SK-N-SH (cell line): ENCODE data around the gene SPTBN1.

Experiments used
- CTCF ChIP-seq: fragments of 200-600 bp; sonication (generic); IDR thresholded peaks from 2 replicates; pipeline ENCODE4 v1.6.1; 2017; ENCODE audit warnings: antibody characterized with exemption, mild to moderate bottlenecking, moderate library complexity
- FOXM1 ChIP-seq: IDR thresholded peaks from 2 replicates; pipeline ENCODE4 v1.4.0; 2012; ENCODE audit warnings: low read depth, mild to moderate bottlenecking
- PBX3 ChIP-seq: IDR thresholded peaks from 2 replicates; pipeline ENCODE4; 2012
- RAD21 ChIP-seq: IDR thresholded peaks from 2 replicates; pipeline ENCODE4 v1.6.1; 2012; ENCODE audit warnings: mild to moderate bottlenecking, low read length

GRCh38 chr2:54510916-54511315, 54.8 kb downstream of the SPTBN1 start:
- TF ChIP-seq CTCF (0 out of 2 replicates have a peak, but pooled peaks have one; percentile 2), RAD21 (no peak), PBX3 (no peak), FOXM1 (no peak)
